Fibroblast of peridontal ligament (primary cell): Measurements from ENCODE around the gene TBC1D10A.

Experiments
- DNase-seq: peaks from one replicate; pipeline ENCODE4 v3.0.0-alpha.2; 2010; ENCODE audit errors: extremely low read depth

The TBC1D10A gene

GRCh38 chr22:30299322-30299721 is 27.4 kb downstream of the TBC1D10A start:
- no peak for DNase-seq

GRCh38 chr22:30297991-30298701 is 28.6 kb downstream of the TBC1D10A start:
- DNase-seq, result no peak

- no peak for DNase-seq
These were observed 29.3 kb downstream of the TBC1D10A start for GRCh38 chr22:30297276-30297990.

- no peak for DNase-seq
These were observed 29.9 kb downstream of the TBC1D10A start for GRCh38 chr22:30296833-30297232.

- DNase-seq, result no peak
These were observed 30.4 kb downstream of the TBC1D10A start for GRCh38 chr22:30296324-30296723.

GRCh38 chr22:30295576-30295975 is 31.2 kb downstream of the TBC1D10A start:
- no peak for DNase-seq

- DNase-seq, result no peak
These were observed 31.9 kb downstream of the TBC1D10A start for GRCh38 chr22:30294830-30295229.

GRCh38 chr22:30294066-30294465 is 32.7 kb downstream of the TBC1D10A start:
- DNase-seq, result no peak

GRCh38 chr22:30293026-30293425 is 33.7 kb downstream of the TBC1D10A start:
- no peak for DNase-seq

GRCh38 chr22:30292069-30292970 is 34.4 kb downstream of the TBC1D10A start:
- DNase-seq, result no peak

- DNase-seq, result peak; percentile 41
These were observed 35.5 kb downstream of the TBC1D10A start for GRCh38 chr22:30291058-30291892.

GRCh38 chr22:30290342-30291057 is 36.2 kb downstream of the TBC1D10A start:
- DNase-seq, result peak; percentile 30

GRCh38 chr22:30289980-30290313 is 36.8 kb downstream of the TBC1D10A start:
- no peak for DNase-seq

- DNase-seq, result peak; percentile 96
These were observed 37.4 kb downstream of the TBC1D10A start, which contains the start of gene CASTOR1 for GRCh38 chr22:30289141-30289979. TSS of gene CASTOR1 (minus strand) at chr22:30289505. CDS start at chr22:30289497, 8 bp downstream.

GRCh38 chr22:30288419-30289140 is 38.2 kb downstream of the TBC1D10A start:
- DNase-seq, result no peak

GRCh38 chr22:30287648-30288418 is 38.9 kb downstream of the TBC1D10A start:
- peak; percentile 92 for DNase-seq

GRCh38 chr22:30286813-30287647 is 39.7 kb downstream of the TBC1D10A start:
- no peak for DNase-seq
